OCI-LY7 (cell line): Measurements from ENCODE around the gene RAD9A.

Experiments used
- EZH2phosphoT487 ChIP-seq: fragments of 200-600 bp; sonication (generic); IDR thresholded peaks from 2 replicates; pipeline ENCODE4 v1.6.1; 2018; ENCODE audit warnings: low read depth, borderline replicate concordance, mild to moderate bottlenecking, mixed run types, antibody characterized with exemption, low read length, moderate library complexity, mixed read lengths
- TF ChIP-seq, protein P1 (sequence below): fragments of 200-600 bp; sonication (generic); conservative IDR thresholded peaks from 2 replicates; pipeline ENCODE4 v1.5.1; 2014; ENCODE audit warnings: mild to moderate bottlenecking, antibody characterized with exemption, low read length, moderate library complexity, mixed read lengths

DNA sequence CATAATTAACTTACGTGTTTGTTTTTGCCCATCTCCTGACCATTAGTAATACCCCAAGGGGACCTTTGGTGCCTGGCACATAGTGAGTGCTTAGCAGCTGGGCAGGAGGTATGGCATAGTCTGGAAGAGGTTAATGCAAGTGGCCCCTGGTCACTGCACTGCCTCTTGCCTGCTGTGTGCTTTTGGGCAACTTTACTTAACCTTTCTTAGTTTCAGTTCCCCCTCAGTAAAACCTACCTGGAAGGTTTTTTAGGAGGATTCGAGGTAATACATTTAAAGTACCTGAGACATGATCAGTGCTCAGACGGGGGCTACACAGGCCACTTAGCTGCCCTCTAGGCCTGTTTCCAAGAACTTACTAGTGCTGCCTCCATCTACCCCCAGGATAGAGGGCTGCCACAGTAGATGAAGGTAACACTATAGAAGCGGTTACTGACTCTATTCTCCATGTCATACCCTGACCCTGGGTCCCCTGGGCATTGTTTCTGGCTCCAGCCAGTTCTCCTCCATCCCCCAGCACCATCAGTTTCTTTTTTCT lies 41.8 kb upstream of the RAD9A start:
- TF ChIP-seq, protein P1, sequence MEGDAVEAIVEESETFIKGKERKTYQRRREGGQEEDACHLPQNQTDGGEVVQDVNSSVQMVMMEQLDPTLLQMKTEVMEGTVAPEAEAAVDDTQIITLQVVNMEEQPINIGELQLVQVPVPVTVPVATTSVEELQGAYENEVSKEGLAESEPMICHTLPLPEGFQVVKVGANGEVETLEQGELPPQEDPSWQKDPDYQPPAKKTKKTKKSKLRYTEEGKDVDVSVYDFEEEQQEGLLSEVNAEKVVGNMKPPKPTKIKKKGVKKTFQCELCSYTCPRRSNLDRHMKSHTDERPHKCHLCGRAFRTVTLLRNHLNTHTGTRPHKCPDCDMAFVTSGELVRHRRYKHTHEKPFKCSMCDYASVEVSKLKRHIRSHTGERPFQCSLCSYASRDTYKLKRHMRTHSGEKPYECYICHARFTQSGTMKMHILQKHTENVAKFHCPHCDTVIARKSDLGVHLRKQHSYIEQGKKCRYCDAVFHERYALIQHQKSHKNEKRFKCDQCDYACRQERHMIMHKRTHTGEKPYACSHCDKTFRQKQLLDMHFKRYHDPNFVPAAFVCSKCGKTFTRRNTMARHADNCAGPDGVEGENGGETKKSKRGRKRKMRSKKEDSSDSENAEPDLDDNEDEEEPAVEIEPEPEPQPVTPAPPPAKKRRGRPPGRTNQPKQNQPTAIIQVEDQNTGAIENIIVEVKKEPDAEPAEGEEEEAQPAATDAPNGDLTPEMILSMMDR = no peak
- no peak for TF ChIP-seq EZH2phosphoT487
